Neural progenitor cell (in vitro differentiated cells): Measurements from ENCODE around the gene AKAP6.

Source experiments
- EZH2 ChIP-seq: fragments of 200-600 bp; sonication (generic); IDR thresholded peaks from 2 replicates; pipeline ENCODE4 v1.6.1; 2017; ENCODE audit warnings: antibody characterized with exemption, mild to moderate bottlenecking, moderate library complexity
- TF ChIP-seq, protein P1 (sequence below): fragments of 200-600 bp; sonication (generic); IDR thresholded peaks from 2 replicates; pipeline ENCODE4 v1.5.1; 2017; ENCODE audit warnings: antibody characterized with exemption, mild to moderate bottlenecking

DNA sequence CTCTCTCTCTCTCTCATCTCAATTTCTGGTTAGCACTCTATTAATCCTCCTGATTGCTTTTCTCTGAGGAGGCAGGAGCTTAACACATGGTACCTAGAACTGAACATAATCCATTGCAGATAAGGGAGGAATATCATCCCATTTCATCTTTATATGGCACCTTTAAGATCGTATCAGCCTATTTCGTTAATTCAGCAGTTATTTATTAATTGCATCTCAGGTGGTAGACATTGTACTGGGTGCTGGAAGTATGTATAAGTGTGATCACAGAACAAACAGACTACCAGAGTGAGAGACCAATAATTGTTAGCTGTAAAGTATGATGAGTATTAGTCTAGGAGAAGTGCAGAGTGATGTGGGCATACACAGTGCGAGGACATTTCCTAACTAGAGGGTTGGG lies 39.0 kb downstream of the AKAP6 start:
- TF ChIP-seq, protein P1, sequence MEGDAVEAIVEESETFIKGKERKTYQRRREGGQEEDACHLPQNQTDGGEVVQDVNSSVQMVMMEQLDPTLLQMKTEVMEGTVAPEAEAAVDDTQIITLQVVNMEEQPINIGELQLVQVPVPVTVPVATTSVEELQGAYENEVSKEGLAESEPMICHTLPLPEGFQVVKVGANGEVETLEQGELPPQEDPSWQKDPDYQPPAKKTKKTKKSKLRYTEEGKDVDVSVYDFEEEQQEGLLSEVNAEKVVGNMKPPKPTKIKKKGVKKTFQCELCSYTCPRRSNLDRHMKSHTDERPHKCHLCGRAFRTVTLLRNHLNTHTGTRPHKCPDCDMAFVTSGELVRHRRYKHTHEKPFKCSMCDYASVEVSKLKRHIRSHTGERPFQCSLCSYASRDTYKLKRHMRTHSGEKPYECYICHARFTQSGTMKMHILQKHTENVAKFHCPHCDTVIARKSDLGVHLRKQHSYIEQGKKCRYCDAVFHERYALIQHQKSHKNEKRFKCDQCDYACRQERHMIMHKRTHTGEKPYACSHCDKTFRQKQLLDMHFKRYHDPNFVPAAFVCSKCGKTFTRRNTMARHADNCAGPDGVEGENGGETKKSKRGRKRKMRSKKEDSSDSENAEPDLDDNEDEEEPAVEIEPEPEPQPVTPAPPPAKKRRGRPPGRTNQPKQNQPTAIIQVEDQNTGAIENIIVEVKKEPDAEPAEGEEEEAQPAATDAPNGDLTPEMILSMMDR, result no peak
- TF ChIP-seq EZH2, result no peak
